Measurements from ENCODE around the gene SPAG8. TPM values are rescaled to one million over a fixed set of nuclear protein-coding genes. Genes with fewer than 3 reads are reported as not detected.

The SPAG8 gene
- total RNA-seq, 5 donors from 2014 or later (not counting 1 experiment from before 2014, with no cell fraction given), result 2.8 to 7.1 (median 3.8) TPM

DNA sequence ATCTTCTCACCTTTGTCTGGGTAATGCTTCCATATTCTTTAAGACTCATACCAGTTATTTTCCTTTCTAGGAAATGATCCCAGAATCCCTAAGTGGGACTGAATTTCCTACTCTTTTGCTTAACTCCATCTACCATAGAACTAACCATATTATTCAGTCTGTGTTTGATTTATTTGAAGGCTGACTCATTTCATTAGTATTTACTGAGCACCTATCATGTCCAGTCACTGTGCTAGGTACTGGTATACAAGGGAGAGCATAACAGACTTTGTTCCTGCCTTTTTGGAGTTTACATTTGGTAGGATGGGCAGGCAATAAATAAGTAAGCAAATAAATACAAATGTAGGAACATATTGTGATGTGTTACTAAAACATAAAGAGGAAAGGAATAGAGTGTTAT, 16.4 kb downstream of the SPAG8 start:
- Mint-ChIP-seq H3K27ac (no peak overlapping the region), H3K27me3 (no peaks in the 10 kb centered on the region), H3K9me3 (no peaks in the 10 kb centered on the region), H3K4me1 (peaks cover 0 to 8% (median 6%) of the 10 kb centered on the region in 3 donors), H3K36me3 (peaks cover 11% of the 10 kb centered on the region), H3K4me3 (no peak overlapping the region)
- Histone ChIP-seq H3K9me3 (no peaks in the 10 kb centered on the region), H3K36me3 (ENCODE audit: control insufficient read depth in 2 of 2, extremely low read depth in 1 of 2, insufficient read depth in 1 of 2, low read length in 1 of 2) (peaks cover 3 to 16% of the 10 kb centered on the region in 2 donors), H3K4me1 (ENCODE audit: control insufficient read depth in 1 of 2, extremely low read depth in 1 of 2, insufficient read depth in 2 of 2, low read length in 2 of 2) (no peaks in the 10 kb centered on the region), H3K27ac (ENCODE audit: low read length) (no peak overlapping the region), H3K4me3 (ENCODE audit: control insufficient read depth in 1 of 2, extremely low read depth in 1 of 2, low read length in 1 of 2) (no peak overlapping the region), H3K27me3 (replicated peaks in 1 of 2; ENCODE audit: control insufficient read depth in 2 of 2, extremely low read depth in 1 of 2, insufficient read depth in 2 of 2, low read length in 1 of 2) (no peaks in the 10 kb centered on the region)
- DNase-seq (no peak), ATAC-seq (replicated peaks in 1 of 4) (no peak)
- ChIA-PET CTCF (interaction anchor here in 1 of 2 donors (0.6 kb wide), 1 partner anchor 225 kb away, joined by 3 read pairs; no protein-coding TSS in a partner anchor), POLR2A (no interaction called here)

DNA sequence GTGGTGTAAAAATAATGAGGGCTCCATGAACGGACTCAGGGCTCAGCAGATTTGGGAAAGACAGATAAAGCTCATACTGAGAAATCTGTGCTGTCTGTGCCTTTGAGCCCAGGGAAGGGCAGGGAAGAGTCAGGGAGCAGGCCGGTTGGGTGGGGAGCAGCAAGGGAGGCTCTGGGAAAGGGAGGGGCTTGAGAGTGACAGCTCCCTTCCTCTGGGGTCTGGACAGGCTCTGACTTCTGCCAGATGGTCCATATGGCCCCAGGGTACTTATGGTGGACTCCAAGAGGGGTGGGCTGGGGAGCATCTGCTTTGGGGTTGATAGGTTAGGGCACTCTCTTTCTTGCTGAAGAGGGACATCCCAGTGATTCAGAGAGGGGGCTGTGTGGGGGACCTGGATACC, 18.6 kb downstream of the SPAG8 start:
- Mint-ChIP-seq H3K27ac (no peak overlapping the region), H3K4me1 (peaks cover 0 to 14% (median 13%) of the 10 kb centered on the region in 3 donors), H3K27me3 (no peaks in the 10 kb centered on the region), H3K36me3 (peaks cover 6% of the 10 kb centered on the region), H3K9me3 (no peaks in the 10 kb centered on the region), H3K4me3 (no peak overlapping the region)
- H3K36me3 ChIP-seq (ENCODE audit: control insufficient read depth in 2 of 2, extremely low read depth in 1 of 2, insufficient read depth in 1 of 2, low read length in 1 of 2), result peaks cover 8 to 9% of the 10 kb centered on the region in 2 donors
- ChIA-PET POLR2A (no interaction called here), CTCF (interaction anchor here (0.9 to 1.3 kb wide), 2 partner anchors 89 to 229 kb away, joined by 3 to 5 read pairs; no protein-coding TSS in a partner anchor)
- ATAC-seq (replicated peaks in 1 of 4), result no peak
- H3K27me3 ChIP-seq (replicated peaks in 1 of 2; ENCODE audit: control insufficient read depth in 2 of 2, extremely low read depth in 1 of 2, insufficient read depth in 2 of 2, low read length in 1 of 2), result no peaks in the 10 kb centered on the region
- no peak for DNase-seq
- H3K4me1 ChIP-seq (ENCODE audit: control insufficient read depth in 1 of 2, extremely low read depth in 1 of 2, insufficient read depth in 2 of 2, low read length in 2 of 2), result peaks cover 0 to 3% of the 10 kb centered on the region in 2 experiments
- H3K4me3 ChIP-seq (ENCODE audit: control insufficient read depth in 1 of 2, extremely low read depth in 1 of 2, low read length in 1 of 2), result no peak overlapping the region
- no peak overlapping the region for H3K27ac ChIP-seq (ENCODE audit: low read length)
- WGBS (ENCODE audit: insufficient coverage), result 96% methylated on average over 2 of the region's 2 CpGs
- H3K9me3 ChIP-seq, result no peaks in the 10 kb centered on the region

DNA sequence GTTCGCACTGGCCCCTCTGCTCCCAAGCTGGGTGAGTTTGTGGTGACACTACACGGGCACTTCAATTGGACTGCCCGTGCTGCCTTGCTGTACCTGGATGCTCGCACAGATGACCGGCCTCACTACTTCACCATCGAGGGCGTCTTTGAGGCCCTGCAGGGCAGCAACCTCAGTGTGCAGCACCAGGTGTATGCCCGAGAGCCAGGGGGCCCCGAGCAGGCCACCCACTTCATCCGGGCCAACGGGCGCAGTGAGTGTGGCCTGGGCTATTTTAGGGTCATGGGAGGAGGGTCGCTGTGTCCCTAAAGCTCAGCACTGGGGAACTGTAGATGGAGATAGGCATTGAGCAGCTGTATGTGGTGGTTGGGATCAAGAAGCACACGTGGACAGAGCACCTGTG, 19.2 kb downstream of the SPAG8 start:
- WGBS (ENCODE audit: insufficient coverage), result 99% methylated on average over 13 of the region's 14 CpGs
- Mint-ChIP-seq H3K4me3 (no peak overlapping the region), H3K4me1 (peaks cover 0 to 14% (median 13%) of the 10 kb centered on the region in 3 donors), H3K36me3 (peaks cover 7% of the 10 kb centered on the region), H3K27ac (no peak overlapping the region), H3K9me3 (no peaks in the 10 kb centered on the region), H3K27me3 (no peaks in the 10 kb centered on the region)
- DNase-seq (no peak), ATAC-seq (replicated peaks in 1 of 4) (no peak)
- Histone ChIP-seq H3K4me3 (ENCODE audit: control insufficient read depth in 1 of 2, extremely low read depth in 1 of 2, low read length in 1 of 2) (no peak overlapping the region), H3K9me3 (no peaks in the 10 kb centered on the region), H3K27me3 (replicated peaks in 1 of 2; ENCODE audit: control insufficient read depth in 2 of 2, extremely low read depth in 1 of 2, insufficient read depth in 2 of 2, low read length in 1 of 2) (no peaks in the 10 kb centered on the region), H3K4me1 (ENCODE audit: control insufficient read depth in 1 of 2, extremely low read depth in 1 of 2, insufficient read depth in 2 of 2, low read length in 2 of 2) (peaks cover 0 to 3% of the 10 kb centered on the region in 2 experiments), H3K36me3 (ENCODE audit: control insufficient read depth in 2 of 2, extremely low read depth in 1 of 2, insufficient read depth in 1 of 2, low read length in 1 of 2) (peaks cover 8 to 9% of the 10 kb centered on the region in 2 donors), H3K27ac (ENCODE audit: low read length) (no peak overlapping the region)
- ChIA-PET CTCF (interaction anchor here (0.9 to 1.3 kb wide), 2 partner anchors 89 to 230 kb away, joined by 3 to 5 read pairs; no protein-coding TSS in a partner anchor), POLR2A (no interaction called here)

DNA sequence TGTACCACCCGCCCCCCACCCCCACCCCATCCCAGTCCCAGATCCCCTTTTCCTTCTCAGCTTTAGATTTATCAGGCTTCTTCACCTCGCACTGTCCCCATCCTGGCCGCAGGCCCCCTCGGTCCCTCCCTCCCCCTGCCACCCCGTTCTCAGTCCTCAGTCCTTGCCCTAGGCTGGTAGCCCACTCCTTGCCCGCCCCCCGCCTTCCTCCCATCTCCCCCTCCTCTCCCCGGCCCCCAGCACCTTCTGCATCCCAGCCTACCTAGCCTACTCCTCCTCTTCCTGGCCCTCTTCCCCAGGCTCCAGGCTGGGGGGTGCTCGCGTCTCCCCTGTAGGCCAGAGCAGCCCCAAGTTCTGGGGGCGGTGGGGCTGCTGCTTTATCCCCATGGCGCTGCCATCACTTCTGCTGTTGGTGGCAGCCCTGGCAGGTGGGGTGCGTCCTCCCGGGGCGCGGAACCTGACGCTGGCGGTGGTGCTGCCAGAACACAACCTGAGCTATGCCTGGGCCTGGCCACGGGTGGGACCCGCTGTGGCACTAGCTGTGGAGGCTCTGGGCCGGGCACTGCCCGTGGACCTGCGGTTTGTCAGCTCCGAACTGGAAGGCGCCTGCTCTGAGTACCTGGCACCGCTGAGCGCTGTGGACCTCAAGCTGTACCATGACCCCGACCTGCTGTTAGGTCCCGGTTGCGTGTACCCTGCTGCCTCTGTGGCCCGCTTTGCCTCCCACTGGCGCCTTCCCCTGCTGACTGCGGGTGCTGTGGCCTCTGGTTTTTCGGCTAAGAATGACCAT, 19.8 kb downstream of the SPAG8 start:
- no peaks in the 10 kb centered on the region for H3K9me3 ChIP-seq
- ChIA-PET CTCF (interaction anchor here (0.6 to 1.3 kb wide), 6 partner anchors 20 to 230 kb away, joined by 3 to 5 read pairs (median 3); partner anchors contain the start of genes RMRP (in 1 of the 2) and SPAG8 (in 1 of the 2)), POLR2A (no interaction called here)
- ATAC-seq (replicated peaks in 1 of 4) (no peak), DNase-seq (no peak)
- peaks cover 11 to 12% of the 10 kb centered on the region in 2 donors for H3K36me3 ChIP-seq (ENCODE audit: control insufficient read depth in 2 of 2, extremely low read depth in 1 of 2, insufficient read depth in 1 of 2, low read length in 1 of 2)
- Mint-ChIP-seq H3K36me3 (peaks cover 13% of the 10 kb centered on the region), H3K9me3 (no peaks in the 10 kb centered on the region), H3K27ac (no peak overlapping the region), H3K4me1 (peaks cover 0 to 14% (median 13%) of the 10 kb centered on the region in 3 donors), H3K27me3 (no peaks in the 10 kb centered on the region), H3K4me3 (no peak overlapping the region)
- no peak overlapping the region for H3K27ac ChIP-seq (ENCODE audit: low read length)
- peaks cover 0 to 3% of the 10 kb centered on the region in 2 experiments for H3K4me1 ChIP-seq (ENCODE audit: control insufficient read depth in 1 of 2, extremely low read depth in 1 of 2, insufficient read depth in 2 of 2, low read length in 2 of 2)
- whole genome bisulfite sequencing (ENCODE audit: insufficient coverage), result 98% methylated on average over 30 of the region's 34 CpGs
- no peak overlapping the region for H3K4me3 ChIP-seq (ENCODE audit: control insufficient read depth in 1 of 2, extremely low read depth in 1 of 2, low read length in 1 of 2)
- H3K27me3 ChIP-seq (replicated peaks in 1 of 2; ENCODE audit: control insufficient read depth in 2 of 2, extremely low read depth in 1 of 2, insufficient read depth in 2 of 2, low read length in 1 of 2), result no peaks in the 10 kb centered on the region

DNA sequence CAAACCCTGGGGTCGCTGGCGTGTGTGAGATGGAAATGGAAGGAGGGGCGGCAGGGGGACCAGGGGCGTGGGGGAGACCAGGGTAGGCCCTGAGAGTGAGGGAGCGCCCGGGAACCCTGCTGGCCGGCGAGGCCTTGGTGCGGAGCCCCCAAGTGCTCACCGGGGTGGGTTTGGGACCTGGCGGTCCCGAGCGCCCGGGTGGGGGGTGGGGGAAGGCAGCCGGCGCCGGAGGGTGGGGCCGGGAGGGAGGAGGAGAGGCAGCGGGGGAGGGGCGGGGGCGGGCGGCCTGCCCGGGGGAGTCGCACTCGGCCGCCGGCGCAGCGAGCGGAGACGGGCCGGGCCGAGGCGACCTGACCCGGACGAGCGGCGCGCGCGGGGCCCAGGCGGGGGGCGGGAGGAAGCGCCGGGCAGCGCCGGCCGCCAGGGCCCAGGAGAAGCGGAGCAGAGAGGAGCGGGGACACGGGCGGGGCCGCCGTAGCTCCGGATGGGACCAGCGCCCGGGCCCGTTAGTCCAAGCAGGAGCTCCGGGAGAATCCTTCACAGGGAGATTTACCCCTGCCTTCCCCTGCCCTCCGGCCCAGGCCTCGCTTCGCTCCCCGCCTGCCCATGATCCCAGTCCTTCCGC, 20.7 kb downstream of the SPAG8 start, which contains the start of gene NPR2:
Gene NPR2 (plus strand): TSS at position 295 of the 625 bp plus-strand sequence. CDS start 818 bp downstream, outside the sequence.
- ChIA-PET POLR2A (no interaction called here), CTCF (interaction anchor here (0.6 to 1.1 kb wide), 4 partner anchors 21 to 134 kb away, joined by 3 to 4 read pairs (median 3); partner anchors contain the start of genes RMRP (in 1 of the 2) and SPAG8 (in 1 of the 2))
- H3K4me1 ChIP-seq (ENCODE audit: control insufficient read depth in 1 of 2, extremely low read depth in 1 of 2, insufficient read depth in 2 of 2, low read length in 2 of 2), result peaks cover 0 to 3% of the 10 kb centered on the region in 2 experiments
- H3K27me3 Mint-ChIP-seq, result no peaks in the 10 kb centered on the region
- no peaks in the 10 kb centered on the region for H3K9me3 ChIP-seq
- peaks cover 15% of the 10 kb centered on the region for H3K36me3 Mint-ChIP-seq
- no peak within 1 kb of the TSS for H3K27ac ChIP-seq (ENCODE audit: low read length)
- DNase-seq (no peak), ATAC-seq (replicated peaks in 1 of 4) (no peak)
- H3K36me3 ChIP-seq (ENCODE audit: control insufficient read depth in 2 of 2, extremely low read depth in 1 of 2, insufficient read depth in 1 of 2, low read length in 1 of 2), result peaks cover 11 to 14% of the 10 kb centered on the region in 2 donors
- H3K4me3 ChIP-seq (ENCODE audit: control insufficient read depth in 1 of 2, extremely low read depth in 1 of 2, low read length in 1 of 2), result no peak within 1 kb of the TSS
- no peak within 1 kb of the TSS for H3K4me3 Mint-ChIP-seq
- H3K9me3 Mint-ChIP-seq, result no peaks in the 10 kb centered on the region
- WGBS (ENCODE audit: insufficient coverage), result 81% methylated on average over 27 of the region's 64 CpGs
- H3K27me3 ChIP-seq (replicated peaks in 1 of 2; ENCODE audit: control insufficient read depth in 2 of 2, extremely low read depth in 1 of 2, insufficient read depth in 2 of 2, low read length in 1 of 2), result no peaks in the 10 kb centered on the region
- no peak within 1 kb of the TSS for H3K27ac Mint-ChIP-seq
- H3K4me1 Mint-ChIP-seq, result peaks cover 0 to 14% (median 13%) of the 10 kb centered on the region in 3 donors
